Stimulated activated naive CD8-positive, alpha-beta T cell treated with anti-CD3 and anti-CD28 coated beads, Interleukin-15, Interleukin-2, amounts not matched to agents 100 U/mL and 50 U/mL, for 24 hours (primary cell): ENCODE data around the gene POLG.

Source experiments
- ATAC-seq: fragments of 150-1000 bp; cut with Tn5 transposase; one replicate; pipeline ENCODE4 v1.10.0; 2021
- DNase-seq: peaks from one replicate; pipeline ENCODE4 v3.0.0; 2021

POLG gene

GRCh38 chr15:89326316-89326715 lies 8.3 kb downstream of the POLG start:
- DNase-seq (no peak), ATAC-seq (no peak)

GRCh38 chr15:89325039-89325803 lies 9.4 kb downstream of the POLG start:
- ATAC-seq (no peak), DNase-seq (no peak)

GRCh38 chr15:89323825-89324224 lies 10.8 kb downstream of the POLG start:
- DNase-seq: no peak
- ATAC-seq: no peak

- no peak for ATAC-seq
Observed at GRCh38 chr15:89322822-89323221, 11.8 kb downstream of the POLG start.

GRCh38 chr15:89321521-89322410 lies 12.9 kb downstream of the POLG start:
- DNase-seq (no peak), ATAC-seq (no peak)

More at GRCh38 chr15:89322822-89323221, 11.8 kb downstream of the POLG start:
- no peak for DNase-seq

GRCh38 chr15:89320200-89320599 lies 14.4 kb downstream of the POLG start:
- DNase-seq (no peak), ATAC-seq (no peak)

GRCh38 chr15:89319678-89320077 lies 14.9 kb downstream of the POLG start:
- ATAC-seq (no peak), DNase-seq (no peak)

GRCh38 chr15:89317186-89317720 lies 17.4 kb downstream of the POLG start:
- DNase-seq (no peak), ATAC-seq (peak; percentile 39)

GRCh38 chr15:89316504-89316903 lies 18.1 kb downstream of the POLG start:
- no peak for ATAC-seq
- DNase-seq: no peak

GRCh38 chr15:89315375-89315929 lies 19.2 kb downstream of the POLG start:
- ATAC-seq (no peak), DNase-seq (no peak)

GRCh38 chr15:89309993-89310392 lies 24.6 kb downstream of the POLG start:
- ATAC-seq: no peak
- no peak for DNase-seq

GRCh38 chr15:89308236-89308635 lies 26.4 kb downstream of the POLG start:
- DNase-seq (no peak), ATAC-seq (no peak)

- ATAC-seq (no peak), DNase-seq (no peak)
Observed at GRCh38 chr15:89307791-89308190, 26.8 kb downstream of the POLG start.

GRCh38 chr15:89307046-89307587 lies 27.5 kb downstream of the POLG start:
- DNase-seq (no peak), ATAC-seq (no peak)

GRCh38 chr15:89305395-89305794 lies 29.2 kb downstream of the POLG start:
- no peak for DNase-seq
- ATAC-seq: no peak

GRCh38 chr15:89303986-89304385 lies 30.6 kb downstream of the POLG start:
- DNase-seq (no peak), ATAC-seq (no peak)

GRCh38 chr15:89301304-89302089 lies 33.1 kb downstream of the POLG start:
- DNase-seq (no peak), ATAC-seq (peak; percentile 14)

- no peak for DNase-seq
- no peak for ATAC-seq
Observed at GRCh38 chr15:89299896-89300295, 34.7 kb downstream of the POLG start.

GRCh38 chr15:89293012-89293411 lies 41.6 kb downstream of the POLG start:
- ATAC-seq (no peak), DNase-seq (no peak)

GRCh38 chr15:89291934-89292438 lies 42.6 kb downstream of the POLG start:
- DNase-seq (no peak), ATAC-seq (no peak)

- DNase-seq (no peak), ATAC-seq (no peak)
Observed at GRCh38 chr15:89283201-89283600, 51.4 kb downstream of the POLG start.
